ENCODE measurements around the gene ABTB2.

DNA sequence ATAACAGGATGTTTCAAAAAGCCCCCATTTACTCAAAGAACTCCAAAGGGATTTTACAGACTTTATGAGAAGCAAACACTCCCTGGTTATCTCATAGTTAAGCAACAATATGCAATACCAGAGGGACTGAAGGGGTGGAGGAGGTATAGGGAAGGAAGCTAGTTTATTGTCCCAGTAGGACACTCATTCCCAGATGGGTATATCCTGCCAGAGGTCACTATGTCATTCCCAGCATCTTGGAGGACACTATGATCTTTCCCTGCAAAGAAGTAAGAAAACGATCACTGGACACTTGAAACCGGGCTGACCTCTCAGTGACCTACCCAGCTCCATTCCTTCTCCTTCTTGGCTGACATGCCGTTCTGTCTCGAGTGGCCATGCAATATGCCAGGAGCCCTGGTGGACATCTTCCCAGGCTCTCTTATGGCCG lies 137.9 kb downstream of the ABTB2 start:
- TF ChIP-seq, protein P1, sequence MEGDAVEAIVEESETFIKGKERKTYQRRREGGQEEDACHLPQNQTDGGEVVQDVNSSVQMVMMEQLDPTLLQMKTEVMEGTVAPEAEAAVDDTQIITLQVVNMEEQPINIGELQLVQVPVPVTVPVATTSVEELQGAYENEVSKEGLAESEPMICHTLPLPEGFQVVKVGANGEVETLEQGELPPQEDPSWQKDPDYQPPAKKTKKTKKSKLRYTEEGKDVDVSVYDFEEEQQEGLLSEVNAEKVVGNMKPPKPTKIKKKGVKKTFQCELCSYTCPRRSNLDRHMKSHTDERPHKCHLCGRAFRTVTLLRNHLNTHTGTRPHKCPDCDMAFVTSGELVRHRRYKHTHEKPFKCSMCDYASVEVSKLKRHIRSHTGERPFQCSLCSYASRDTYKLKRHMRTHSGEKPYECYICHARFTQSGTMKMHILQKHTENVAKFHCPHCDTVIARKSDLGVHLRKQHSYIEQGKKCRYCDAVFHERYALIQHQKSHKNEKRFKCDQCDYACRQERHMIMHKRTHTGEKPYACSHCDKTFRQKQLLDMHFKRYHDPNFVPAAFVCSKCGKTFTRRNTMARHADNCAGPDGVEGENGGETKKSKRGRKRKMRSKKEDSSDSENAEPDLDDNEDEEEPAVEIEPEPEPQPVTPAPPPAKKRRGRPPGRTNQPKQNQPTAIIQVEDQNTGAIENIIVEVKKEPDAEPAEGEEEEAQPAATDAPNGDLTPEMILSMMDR (conservative IDR thresholded peaks at IDR 0.05; ENCODE audit: low read length) = no peak
- no peak for TF ChIP-seq EZH2phosphoT487 (IDR thresholded peaks at IDR 0.05; ENCODE audit: borderline replicate concordance, low read depth, low read length)
